GM19099 (cell line): ENCODE results near the gene TRH.

Source experiments
- POLR2A ChIP-seq: IDR thresholded peaks from 3 replicates; pipeline ENCODE4 v1.6.1; 2011; ENCODE audit warnings: low read depth; ENCODE audit not compliant: insufficient read length; ENCODE audit errors: extremely low read depth

TRH gene

GRCh38 chr3:129979905-129980304, 5.4 kb downstream of the TRH start:
- TF ChIP-seq POLR2A: no peak

- no peak for TF ChIP-seq POLR2A
Observed at GRCh38 chr3:129983561-129983960, 9.0 kb downstream of the TRH start.

GRCh38 chr3:129984125-129984524, 9.6 kb downstream of the TRH start:
- TF ChIP-seq POLR2A: no peak

GRCh38 chr3:129985113-129985512, 10.6 kb downstream of the TRH start:
- TF ChIP-seq POLR2A: no peak

GRCh38 chr3:129988429-129988828, 13.9 kb downstream of the TRH start:
- no peak for TF ChIP-seq POLR2A

- TF ChIP-seq POLR2A: no peak
Observed at GRCh38 chr3:129989414-129989813, 14.9 kb downstream of the TRH start.

- no peak for TF ChIP-seq POLR2A
Observed at GRCh38 chr3:129992781-129993180, 18.3 kb downstream of the TRH start.

- TF ChIP-seq POLR2A: no peak
Observed at GRCh38 chr3:129994883-129995559, 20.5 kb downstream of the TRH start.

GRCh38 chr3:129996073-129996472, 21.6 kb downstream of the TRH start:
- TF ChIP-seq POLR2A: no peak

GRCh38 chr3:130010556-130010955, 36.0 kb downstream of the TRH start:
- TF ChIP-seq POLR2A: no peak

GRCh38 chr3:130014526-130014925, 40.0 kb downstream of the TRH start:
- no peak for TF ChIP-seq POLR2A
